ENCODE measurements around the gene GABBR2. TPM values are rescaled to one million over a fixed set of nuclear protein-coding genes. Genes with fewer than 3 reads are reported as not detected.

The GABBR2 gene
- total RNA-seq, 6 experiments from 2014 or later, result not detected

DNA sequence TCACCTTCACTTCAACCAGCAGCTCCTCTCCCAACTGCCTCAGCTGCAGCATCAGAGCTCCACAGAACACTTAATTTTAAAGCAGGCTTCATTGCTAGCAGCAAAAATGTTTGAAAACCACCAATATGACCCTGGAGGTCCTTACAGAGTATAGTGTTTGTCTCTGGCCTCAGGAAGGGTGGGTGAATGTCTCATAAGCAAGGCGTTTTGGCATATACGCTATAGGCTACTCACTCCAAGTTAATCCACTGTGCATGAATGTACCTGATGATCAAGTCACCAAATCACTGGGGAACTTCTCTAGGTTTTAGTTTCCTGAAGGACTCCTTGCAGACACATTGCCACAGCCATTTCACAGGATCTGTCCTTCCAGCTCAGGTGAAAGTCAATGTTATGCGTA, 125.3 kb downstream of the GABBR2 start:
- H3K27ac ChIP-seq, result no peak overlapping the region

GRCh38 chr9:98580956-98581355, 127.8 kb downstream of the GABBR2 start:
- DNase-seq (no peak), ATAC-seq (no peak)
- Histone ChIP-seq H3K27ac (no peak overlapping the region), H3K9me3 (no peaks in the 10 kb centered on the region), H3K4me3 (no peak overlapping the region), H3K36me3 (no peaks in the 10 kb centered on the region), H3K27me3 (no peaks in the 10 kb centered on the region), H3K4me1 (peaks cover 0 to 25% (median 8%) of the 10 kb centered on the region in 4 donors)
- TF ChIP-seq POLR2A (IDR thresholded peaks at IDR 0.05), result no peak
- TF ChIP-seq, protein P1, sequence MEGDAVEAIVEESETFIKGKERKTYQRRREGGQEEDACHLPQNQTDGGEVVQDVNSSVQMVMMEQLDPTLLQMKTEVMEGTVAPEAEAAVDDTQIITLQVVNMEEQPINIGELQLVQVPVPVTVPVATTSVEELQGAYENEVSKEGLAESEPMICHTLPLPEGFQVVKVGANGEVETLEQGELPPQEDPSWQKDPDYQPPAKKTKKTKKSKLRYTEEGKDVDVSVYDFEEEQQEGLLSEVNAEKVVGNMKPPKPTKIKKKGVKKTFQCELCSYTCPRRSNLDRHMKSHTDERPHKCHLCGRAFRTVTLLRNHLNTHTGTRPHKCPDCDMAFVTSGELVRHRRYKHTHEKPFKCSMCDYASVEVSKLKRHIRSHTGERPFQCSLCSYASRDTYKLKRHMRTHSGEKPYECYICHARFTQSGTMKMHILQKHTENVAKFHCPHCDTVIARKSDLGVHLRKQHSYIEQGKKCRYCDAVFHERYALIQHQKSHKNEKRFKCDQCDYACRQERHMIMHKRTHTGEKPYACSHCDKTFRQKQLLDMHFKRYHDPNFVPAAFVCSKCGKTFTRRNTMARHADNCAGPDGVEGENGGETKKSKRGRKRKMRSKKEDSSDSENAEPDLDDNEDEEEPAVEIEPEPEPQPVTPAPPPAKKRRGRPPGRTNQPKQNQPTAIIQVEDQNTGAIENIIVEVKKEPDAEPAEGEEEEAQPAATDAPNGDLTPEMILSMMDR (IDR thresholded peaks at IDR 0.05), result no peak
- intact Hi-C loops (cut with DNase I), result no loop called here
- 83% methylated on average over 9 of the region's 11 CpGs for WGBS (ENCODE audit: insufficient coverage, low coverage, low lambda C conversion rate, missing lambda C conversion rate)

More for the DNA sequence above, 125.3 kb downstream of the GABBR2 start:
- ATAC-seq (no peak), DNase-seq (no peak)
- no peaks in the 10 kb centered on the region for H3K36me3 ChIP-seq
- TF ChIP-seq, protein P1 (IDR thresholded peaks at IDR 0.05), result no peak
- TF ChIP-seq POLR2A (IDR thresholded peaks at IDR 0.05), result no peak
- intact Hi-C loops (cut with DNase I), result no loop called here
- no peaks in the 10 kb centered on the region for H3K27me3 ChIP-seq
- peaks cover 0 to 18% (median 8%) of the 10 kb centered on the region in 4 donors for H3K4me1 ChIP-seq
- H3K9me3 ChIP-seq, result no peaks in the 10 kb centered on the region
- H3K4me3 ChIP-seq, result no peak overlapping the region
- WGBS (ENCODE audit: insufficient coverage, low coverage, low lambda C conversion rate, missing lambda C conversion rate), result 80% methylated on average over 3 of the region's 3 CpGs

DNA sequence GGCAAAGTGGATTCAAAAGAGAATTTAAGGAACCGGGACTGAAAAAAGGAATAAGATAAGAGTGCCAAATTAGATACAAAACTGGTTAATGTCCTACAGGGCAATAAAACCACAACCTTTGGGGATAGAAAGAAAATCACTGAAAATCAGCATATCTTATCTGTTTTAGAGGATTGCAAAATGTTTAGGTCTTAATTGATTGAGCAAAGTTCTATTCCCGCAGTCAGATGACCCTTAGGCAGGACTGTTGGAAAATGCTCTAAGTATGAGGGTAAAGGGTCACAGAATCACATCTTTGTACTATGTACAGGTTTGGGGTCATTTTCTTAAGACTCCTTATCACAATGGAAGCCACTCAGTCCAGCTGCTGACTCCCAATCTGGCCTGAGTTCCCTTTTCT, 129.0 kb downstream of the GABBR2 start:
- peak; percentile 78 to 90 (median 80) for ATAC-seq
- intact Hi-C loops (cut with DNase I), result no loop called here
- no peaks in the 10 kb centered on the region for H3K27me3 ChIP-seq
- 29% methylated on average over 2 of the region's 2 CpGs for WGBS (ENCODE audit: insufficient coverage, low coverage, low lambda C conversion rate, missing lambda C conversion rate)
- TF ChIP-seq POLR2A (IDR thresholded peaks at IDR 0.05), result no peak
- TF ChIP-seq, protein P1 (IDR thresholded peaks at IDR 0.05), result no peak
- no peaks in the 10 kb centered on the region for H3K36me3 ChIP-seq
- H3K4me1 ChIP-seq, result peaks cover 0 to 25% (median 8%) of the 10 kb centered on the region in 4 donors
- DNase-seq, result no peak
- no peaks in the 10 kb centered on the region for H3K9me3 ChIP-seq
- H3K27ac ChIP-seq, result peak overlapping the region in 1 of 3 donors; percentile 11
- H3K4me3 ChIP-seq, result no peak overlapping the region

DNA sequence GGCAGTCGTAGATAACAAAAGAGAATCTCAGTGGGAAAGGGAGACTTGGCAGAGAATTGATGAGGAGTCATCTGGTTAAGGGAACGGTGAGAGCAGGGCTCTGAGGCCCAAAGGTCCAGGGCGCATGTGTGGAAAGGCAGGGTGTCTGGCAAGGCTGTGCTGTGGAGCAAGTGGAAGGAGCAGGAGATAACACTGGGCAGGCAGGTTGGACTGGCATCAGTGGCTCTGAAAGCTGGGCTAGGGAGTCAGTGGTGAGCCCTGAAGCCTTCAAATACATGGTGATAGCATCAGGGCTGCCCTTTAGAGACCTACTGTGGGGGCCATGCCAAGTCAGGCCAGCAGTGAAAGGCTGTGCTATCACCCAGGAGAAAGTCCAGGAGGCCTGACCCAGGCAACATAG, 131.3 kb downstream of the GABBR2 start:
- peak in 2 of 4 donors; percentile 14 to 63 for ATAC-seq
- peak in 1 of 3 donors; percentile 39 for DNase-seq
- TF ChIP-seq, protein P1 (IDR thresholded peaks at IDR 0.05), result no peak
- TF ChIP-seq POLR2A (IDR thresholded peaks at IDR 0.05), result no peak
- Histone ChIP-seq H3K9me3 (no peaks in the 10 kb centered on the region), H3K4me3 (no peak overlapping the region), H3K27me3 (no peaks in the 10 kb centered on the region), H3K27ac (no peak overlapping the region), H3K4me1 (peaks cover 0 to 25% (median 8%) of the 10 kb centered on the region in 4 donors), H3K36me3 (no peaks in the 10 kb centered on the region)
- WGBS (ENCODE audit: insufficient coverage, low coverage, low lambda C conversion rate, missing lambda C conversion rate), result 53% methylated on average over 3 of the region's 3 CpGs
- intact Hi-C loops (cut with DNase I), result no loop called here

DNA sequence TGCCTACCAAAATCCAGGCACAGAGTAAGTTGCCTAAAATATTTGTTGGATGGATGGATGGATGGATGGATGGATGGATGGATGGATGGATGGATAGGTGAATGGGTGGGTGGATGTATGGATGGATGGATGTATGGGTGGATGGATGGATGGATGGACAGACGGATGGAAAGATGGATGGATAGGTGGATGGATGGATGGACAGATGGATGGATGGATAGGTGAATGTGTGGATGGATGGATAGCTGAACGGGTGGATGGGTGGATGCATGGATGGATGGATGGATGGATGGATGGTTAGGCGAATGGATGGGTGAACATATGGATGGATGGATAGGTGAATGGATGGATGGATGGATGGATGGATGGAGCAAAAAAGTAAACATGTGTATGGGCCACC, 131.9 kb downstream of the GABBR2 start:
- no peak overlapping the region for H3K27ac ChIP-seq
- H3K4me3 ChIP-seq, result no peak overlapping the region
- H3K4me1 ChIP-seq, result peaks cover 0 to 25% (median 8%) of the 10 kb centered on the region in 4 donors
- no peaks in the 10 kb centered on the region for H3K9me3 ChIP-seq
- TF ChIP-seq, protein P1 (IDR thresholded peaks at IDR 0.05), result no peak
- TF ChIP-seq POLR2A (IDR thresholded peaks at IDR 0.05), result no peak
- DNase-seq (no peak), ATAC-seq (no peak)
- WGBS (ENCODE audit: insufficient coverage, low coverage, low lambda C conversion rate, missing lambda C conversion rate), result 82% methylated on average over 3 of the region's 3 CpGs
- intact Hi-C loops (cut with DNase I), result no loop called here
- no peaks in the 10 kb centered on the region for H3K27me3 ChIP-seq
- no peaks in the 10 kb centered on the region for H3K36me3 ChIP-seq

All from right lobe of liver (tissue), 6 donors.